Kidney (tissue), 14 donors: ENCODE measurements around the gene PLA2G15. TPM values are rescaled to one million over a fixed set of nuclear protein-coding genes. Genes with fewer than 3 reads are reported as not detected.
A peak's percentile ranks its signal among the peaks of the same experiment; 100 is the strongest.

Source experiments
- DNase-seq, 5 donors: peaks; one replicate each; pipeline ENCODE4 v3.0.0-alpha.2; 2013 to 2020
- FAIRE-seq: peaks from 2 replicates; lab custom pipeline; 2012; peaks lifted over from hg19 to GRCh38; lab: Jason Lieb, UNC
- H3K27ac ChIP-seq, 2 donors: one replicate each; pipeline ENCODE4 v1.7.0; 2013; ENCODE audit warnings: low read depth in 2 of 2, low read length in 2 of 2, inconsistent platforms in 1 of 2
- H3K27me3 ChIP-seq: one replicate; pipeline ENCODE4 v1.7.1; 2013; ENCODE audit warnings: low read length, inconsistent platforms; ENCODE audit not compliant: control insufficient read depth, insufficient read depth
- H3K36me3 ChIP-seq, 3 donors: one replicate each; pipeline versions ENCODE4 v1.7.0 to v1.7.1; 2013; ENCODE audit warnings: low read length in 3 of 3, control low read depth in 1 of 3, inconsistent platforms in 1 of 3; ENCODE audit not compliant: insufficient read depth in 3 of 3, control insufficient read depth in 2 of 3
- H3K4me1 ChIP-seq, 3 donors: one replicate each; pipeline versions ENCODE4 v1.7.0 to v1.7.1; 2013; ENCODE audit warnings: low read length in 3 of 3, inconsistent platforms in 1 of 3, low read depth in 1 of 3; ENCODE audit not compliant: control insufficient read depth in 2 of 3, insufficient read depth in 2 of 3
- H3K4me3 ChIP-seq, 3 donors: one replicate each; pipeline versions ENCODE4 v1.7.0 to v1.8.1; 2013; ENCODE audit warnings: low read length in 3 of 3, control low read depth in 1 of 3, inconsistent platforms in 1 of 3
- H3K9ac ChIP-seq, 3 donors: one replicate each; pipeline versions ENCODE4 v1.7.0 to v1.7.1; 2013; ENCODE audit warnings: low read length in 3 of 3, control low read depth in 1 of 3, inconsistent platforms in 1 of 3
- H3K9me3 ChIP-seq, 3 donors: one replicate each; pipeline versions ENCODE4 v1.7.0 to v1.7.1; 2013; ENCODE audit warnings: low read length in 3 of 3, control low read depth in 1 of 3, inconsistent platforms in 1 of 3; ENCODE audit not compliant: control insufficient read depth in 2 of 3, insufficient read depth in 1 of 3
- CTCF ChIP-seq: IDR thresholded peaks from 3 replicates; pipeline ENCODE4 v1.5.1; 2012; ENCODE audit warnings: mild to moderate bottlenecking, moderate library complexity, borderline replicate concordance; ENCODE audit not compliant: insufficient read depth; ENCODE audit errors: extremely low read depth
- intact Hi-C: fragments of 100-400 bp; cut with DNase I; formaldehyde crosslinking; loops from one replicate; pipeline ENCODE4 v1.11.1; 2022
- polyA plus RNA-seq: library from polyadenylated mRNA; stranded (reverse); fragments of 350-450 nt; fragmentation: Illumina TruSeq; extraction: RNeasy Lipid Tissue Mini Kit (QIAGEN cat#74804); gene quantifications from one replicate; pipeline ENCODE4 v1.2.3, GENCODE V29; 2014; ENCODE audit warnings: low read depth, low replicate concordance; ENCODE audit not compliant: insufficient read depth
- total RNA-seq: library from RNA; stranded (reverse); fragmentation: NEBNext Ultra II Directional; extraction: Animal tissue kit (Norgen Biotek cat#: 25700); gene quantifications from one replicate; pipeline ENCODE4 v1.2.1, GENCODE V29; 2021
- donor health status: control.
- donor health status: control.
- donor health status: control.
- donor health status: control.
- donor health status: control.
- donor health status: DM: yes; HTN: yes; CAD: no.
- donor health status: Normal renal cell carcinoma (clear cell type).

Gene PLA2G15
- total and polyA plus RNA-seq, 2 donors from 2014 or later = 35.1 to 44.4 TPM

- Histone ChIP-seq H3K4me1 (no peaks in the 10 kb centered on the region), H3K4me3 (no peak overlapping the region), H3K27me3 (no peaks in the 10 kb centered on the region), H3K36me3 (peaks cover 0 to 4% (median 3%) of the 10 kb centered on the region in 3 donors), H3K9me3 (no peaks in the 10 kb centered on the region), H3K9ac (no peak overlapping the region), H3K27ac (no peak overlapping the region)
- no peak for DNase-seq
- intact Hi-C loops = no loop called here
- no peak for FAIRE-seq
- no peak for TF ChIP-seq CTCF
These were observed 44.9 kb upstream of the PLA2G15 start for GRCh38 chr16:68200088-68200783.

GRCh38 chr16:68202091-68202519 lies 43.1 kb upstream of the PLA2G15 start:
- no peak overlapping the region for H3K9ac ChIP-seq
- intact Hi-C loops = no loop called here
- H3K9me3 ChIP-seq = no peaks in the 10 kb centered on the region
- H3K27ac ChIP-seq = no peak overlapping the region
- TF ChIP-seq CTCF = no peak
- H3K4me3 ChIP-seq = no peak overlapping the region
- no peak for FAIRE-seq
- no peaks in the 10 kb centered on the region for H3K4me1 ChIP-seq
- H3K36me3 ChIP-seq = peaks cover 0 to 4% (median 3%) of the 10 kb centered on the region in 3 donors
- DNase-seq = peak in 3 of 5 donors; percentile 46 to 76 (median 67)
- H3K27me3 ChIP-seq = no peaks in the 10 kb centered on the region

DNA sequence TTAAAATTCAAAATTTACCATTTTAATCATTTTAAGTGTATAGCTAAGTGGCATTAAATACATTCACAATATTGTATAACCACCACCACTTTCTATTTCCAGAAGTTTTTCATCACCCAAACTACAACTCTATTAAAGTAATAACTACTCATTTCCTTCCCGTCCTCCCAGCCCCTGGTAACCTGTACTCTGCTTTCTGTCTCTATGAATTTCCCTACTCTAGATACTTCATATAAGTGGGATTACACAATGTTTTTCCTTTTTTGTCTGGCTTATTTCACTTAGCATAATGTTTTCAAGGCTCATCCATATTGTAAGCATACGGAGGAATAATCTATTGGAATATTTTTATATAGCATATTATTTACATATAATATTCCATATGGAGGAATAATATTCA lies 38.9 kb upstream of the PLA2G15 start:
- DNase-seq (no peak), FAIRE-seq (no peak)
- H3K4me1 ChIP-seq = no peaks in the 10 kb centered on the region
- H3K9ac ChIP-seq = no peak overlapping the region
- no peak overlapping the region for H3K27ac ChIP-seq
- H3K27me3 ChIP-seq = no peaks in the 10 kb centered on the region
- no peak for TF ChIP-seq CTCF
- no peak overlapping the region for H3K4me3 ChIP-seq
- intact Hi-C loops = no loop called here
- no peaks in the 10 kb centered on the region for H3K9me3 ChIP-seq
- peaks cover 0 to 4% (median 3%) of the 10 kb centered on the region in 3 donors for H3K36me3 ChIP-seq
